PC-9 (cell line): Measurements from ENCODE around the gene NF1.

ENCODE experiments used
- EZH2 ChIP-seq: fragments of 200-600 bp; sonication (generic); IDR thresholded peaks from 2 replicates; pipeline ENCODE4 v1.8.0; 2017; ENCODE audit warnings: antibody characterized with exemption, low read depth
- TF ChIP-seq, protein P1 (sequence below): fragments of 200-600 bp; sonication (generic); conservative IDR thresholded peaks from 2 replicates; pipeline ENCODE4 v1.6.1; 2017; ENCODE audit warnings: mixed run types, antibody characterized with exemption, mild to moderate bottlenecking, moderate library complexity

DNA sequence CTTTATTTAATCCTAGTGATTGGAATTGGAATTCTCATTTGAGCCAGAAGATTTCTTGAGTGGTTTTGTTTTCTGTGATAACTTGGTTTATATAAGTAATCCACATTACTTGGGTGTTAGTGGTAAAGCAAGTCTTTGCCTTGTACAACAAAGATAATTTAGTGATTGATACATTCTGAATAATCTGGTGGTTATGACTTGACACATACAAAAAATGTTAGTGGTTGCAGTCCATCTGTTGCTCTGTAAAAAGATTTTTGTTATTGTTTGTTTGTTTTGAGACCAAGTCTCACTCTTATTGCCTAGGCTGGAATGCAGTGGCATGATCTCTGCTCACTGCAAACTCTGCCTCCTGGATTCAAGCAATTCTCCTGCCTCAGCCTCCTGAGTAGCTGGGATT lies 189.1 kb downstream of the NF1 start:
- TF ChIP-seq EZH2 = no peak
- TF ChIP-seq, protein P1, sequence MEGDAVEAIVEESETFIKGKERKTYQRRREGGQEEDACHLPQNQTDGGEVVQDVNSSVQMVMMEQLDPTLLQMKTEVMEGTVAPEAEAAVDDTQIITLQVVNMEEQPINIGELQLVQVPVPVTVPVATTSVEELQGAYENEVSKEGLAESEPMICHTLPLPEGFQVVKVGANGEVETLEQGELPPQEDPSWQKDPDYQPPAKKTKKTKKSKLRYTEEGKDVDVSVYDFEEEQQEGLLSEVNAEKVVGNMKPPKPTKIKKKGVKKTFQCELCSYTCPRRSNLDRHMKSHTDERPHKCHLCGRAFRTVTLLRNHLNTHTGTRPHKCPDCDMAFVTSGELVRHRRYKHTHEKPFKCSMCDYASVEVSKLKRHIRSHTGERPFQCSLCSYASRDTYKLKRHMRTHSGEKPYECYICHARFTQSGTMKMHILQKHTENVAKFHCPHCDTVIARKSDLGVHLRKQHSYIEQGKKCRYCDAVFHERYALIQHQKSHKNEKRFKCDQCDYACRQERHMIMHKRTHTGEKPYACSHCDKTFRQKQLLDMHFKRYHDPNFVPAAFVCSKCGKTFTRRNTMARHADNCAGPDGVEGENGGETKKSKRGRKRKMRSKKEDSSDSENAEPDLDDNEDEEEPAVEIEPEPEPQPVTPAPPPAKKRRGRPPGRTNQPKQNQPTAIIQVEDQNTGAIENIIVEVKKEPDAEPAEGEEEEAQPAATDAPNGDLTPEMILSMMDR = no peak
